Measurements from ENCODE around the gene ZFP91. TPM values are rescaled to one million over a fixed set of nuclear protein-coding genes. Genes with fewer than 3 reads are reported as not detected.

ZFP91 gene
- total RNA-seq, 5 donors from 2014 or later (not counting 1 experiment from before 2014, with no cell fraction given), result 32.2 to 41.7 (median 34.0) TPM

DNA sequence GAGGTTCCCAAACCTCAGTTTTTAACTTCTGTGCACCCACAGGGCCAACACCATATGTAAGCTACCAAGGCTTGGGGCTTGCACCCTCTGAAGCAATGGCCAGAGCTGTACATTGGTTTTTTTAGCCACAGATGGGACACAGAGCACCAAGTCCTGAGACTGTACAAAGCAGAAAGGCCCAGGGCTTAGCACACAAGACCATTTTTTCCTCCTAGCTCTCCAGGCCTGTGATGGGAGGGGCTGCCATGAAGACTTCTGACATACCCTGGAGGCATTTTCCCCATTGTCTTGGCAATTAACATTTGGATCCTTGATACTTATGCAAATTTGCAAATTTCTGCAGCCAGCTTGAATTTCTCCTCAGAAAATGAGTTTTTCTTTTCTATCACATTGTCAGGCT, 67.0 kb downstream of the ZFP91 start:
- peaks cover 4 to 11% (median 9%) of the 10 kb centered on the region in 3 donors for H3K9me3 Mint-ChIP-seq
- CTCF ChIA-PET, result interaction anchor here in 1 of 2 donors (1.1 kb wide), 1 partner anchor 79 kb away, joined by 3 read pairs; no protein-coding TSS in a partner anchor
- H3K36me3 Mint-ChIP-seq, result peaks cover 10% of the 10 kb centered on the region
- Histone ChIP-seq H3K4me3 (ENCODE audit: control insufficient read depth in 1 of 2, extremely low read depth in 1 of 2, low read length in 1 of 2) (no peak overlapping the region), H3K27me3 (replicated peaks in 1 of 2; ENCODE audit: control insufficient read depth in 2 of 2, extremely low read depth in 1 of 2, insufficient read depth in 2 of 2, low read length in 1 of 2) (no peaks in the 10 kb centered on the region), H3K27ac (ENCODE audit: low read length) (no peak overlapping the region), H3K4me1 (ENCODE audit: control insufficient read depth in 1 of 2, extremely low read depth in 1 of 2, insufficient read depth in 2 of 2, low read length in 2 of 2) (peaks cover 0 to 6% of the 10 kb centered on the region in 2 experiments), H3K9me3 (no peaks in the 10 kb centered on the region), H3K36me3 (ENCODE audit: control insufficient read depth in 2 of 2, extremely low read depth in 1 of 2, insufficient read depth in 1 of 2, low read length in 1 of 2) (no peaks in the 10 kb centered on the region)
- H3K27ac Mint-ChIP-seq, result no peak overlapping the region
- no peak overlapping the region for H3K4me3 Mint-ChIP-seq
- DNase-seq, result no peak
- no peak for ATAC-seq (replicated peaks in 1 of 4)
- H3K27me3 Mint-ChIP-seq, result no peaks in the 10 kb centered on the region
- POLR2A ChIA-PET, result no interaction called here
- H3K4me1 Mint-ChIP-seq, result peaks cover 8 to 13% (median 9%) of the 10 kb centered on the region in 3 donors

DNA sequence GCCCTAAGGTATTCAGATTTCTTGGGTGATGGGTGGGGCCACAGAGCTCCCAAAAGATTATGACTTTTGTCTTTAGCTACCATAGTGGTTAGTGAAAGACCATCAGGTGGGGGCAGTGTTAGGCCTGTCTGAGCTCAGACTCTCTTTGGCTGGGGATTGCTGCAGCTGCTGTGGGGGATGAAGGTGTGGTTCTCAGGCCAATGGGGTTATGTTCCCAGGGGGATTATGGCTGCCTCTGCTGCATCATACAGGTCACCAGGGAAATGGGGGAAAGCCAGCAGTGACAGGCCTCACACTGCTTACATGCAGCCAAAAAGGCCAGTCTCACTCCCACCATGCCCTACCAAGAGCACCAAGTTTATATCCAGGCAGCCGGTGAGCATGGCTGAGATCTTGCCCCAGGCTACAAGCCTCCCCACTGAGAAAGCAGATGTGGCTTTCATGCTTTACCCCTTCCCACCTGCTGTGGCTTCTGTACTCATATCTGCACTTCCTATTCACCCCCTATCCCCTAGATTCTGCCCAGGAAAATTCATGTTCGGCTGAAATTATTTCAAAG, 68.4 kb downstream of the ZFP91 start:
- ATAC-seq (replicated peaks in 1 of 4), result no peak
- no peak overlapping the region for H3K27ac ChIP-seq (ENCODE audit: low read length)
- Mint-ChIP-seq H3K27me3 (no peaks in the 10 kb centered on the region), H3K27ac (no peak overlapping the region), H3K9me3 (peaks cover 4 to 11% (median 9%) of the 10 kb centered on the region in 3 donors), H3K4me1 (peaks cover 0 to 2% (median 0%) of the 10 kb centered on the region in 3 donors), H3K4me3 (no peak overlapping the region), H3K36me3 (peaks cover 10% of the 10 kb centered on the region)
- CTCF ChIA-PET, result interaction anchor here in 1 of 2 donors (0.7 to 1.1 kb wide), 2 partner anchors 7 to 80 kb away, joined by 3 to 4 read pairs; no protein-coding TSS in a partner anchor
- H3K4me1 ChIP-seq (ENCODE audit: control insufficient read depth in 1 of 2, extremely low read depth in 1 of 2, insufficient read depth in 2 of 2, low read length in 2 of 2), result no peaks in the 10 kb centered on the region
- no peaks in the 10 kb centered on the region for H3K9me3 ChIP-seq
- DNase-seq, result no peak
- no peaks in the 10 kb centered on the region for H3K36me3 ChIP-seq (ENCODE audit: control insufficient read depth in 2 of 2, extremely low read depth in 1 of 2, insufficient read depth in 1 of 2, low read length in 1 of 2)
- POLR2A ChIA-PET, result no interaction called here
- H3K4me3 ChIP-seq (ENCODE audit: control insufficient read depth in 1 of 2, extremely low read depth in 1 of 2, low read length in 1 of 2), result no peak overlapping the region
- no peaks in the 10 kb centered on the region for H3K27me3 ChIP-seq (replicated peaks in 1 of 2; ENCODE audit: control insufficient read depth in 2 of 2, extremely low read depth in 1 of 2, insufficient read depth in 2 of 2, low read length in 1 of 2)
- WGBS (ENCODE audit: insufficient coverage), result 73% methylated on average over 1 of the region's 2 CpGs

DNA sequence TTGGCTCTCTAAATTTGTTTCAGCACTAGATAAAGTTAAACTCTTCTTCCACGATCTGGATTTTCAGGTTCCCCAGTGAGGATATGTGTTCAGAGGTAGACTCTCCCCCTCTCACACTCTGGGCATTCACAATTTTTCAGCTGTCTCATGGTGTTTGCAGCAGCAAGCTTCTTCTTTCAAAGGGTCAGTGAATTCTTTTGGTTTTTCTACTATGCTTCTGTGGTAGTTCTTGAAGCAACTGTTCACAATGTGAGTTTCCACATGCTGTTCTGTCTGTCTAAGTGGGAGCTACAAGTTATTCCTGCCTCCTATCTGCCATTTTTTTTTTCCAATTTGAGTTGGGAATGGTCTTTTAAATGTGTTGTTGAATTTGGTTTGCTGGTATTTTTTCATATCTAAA, 69.0 kb downstream of the ZFP91 start:
- WGBS (ENCODE audit: insufficient coverage), result no CpG with 5 or more reads among the region's 1 CpG
- Mint-ChIP-seq H3K4me3 (no peak overlapping the region), H3K4me1 (no peaks in the 10 kb centered on the region), H3K27me3 (peaks cover 0 to 4% of the 10 kb centered on the region in 2 donors), H3K9me3 (peaks cover 4 to 11% (median 9%) of the 10 kb centered on the region in 3 donors), H3K27ac (no peak overlapping the region), H3K36me3 (peaks cover 10% of the 10 kb centered on the region)
- Histone ChIP-seq H3K27me3 (replicated peaks in 1 of 2; ENCODE audit: control insufficient read depth in 2 of 2, extremely low read depth in 1 of 2, insufficient read depth in 2 of 2, low read length in 1 of 2) (no peaks in the 10 kb centered on the region), H3K4me3 (ENCODE audit: control insufficient read depth in 1 of 2, extremely low read depth in 1 of 2, low read length in 1 of 2) (no peak overlapping the region), H3K27ac (ENCODE audit: low read length) (no peak overlapping the region), H3K9me3 (no peaks in the 10 kb centered on the region), H3K36me3 (ENCODE audit: control insufficient read depth in 2 of 2, extremely low read depth in 1 of 2, insufficient read depth in 1 of 2, low read length in 1 of 2) (no peaks in the 10 kb centered on the region), H3K4me1 (ENCODE audit: control insufficient read depth in 1 of 2, extremely low read depth in 1 of 2, insufficient read depth in 2 of 2, low read length in 2 of 2) (no peaks in the 10 kb centered on the region)
- CTCF ChIA-PET, result interaction anchor here in 1 of 2 donors (0.7 kb wide), 1 partner anchor 8 kb away, joined by 4 read pairs; no protein-coding TSS in a partner anchor
- POLR2A ChIA-PET, result interaction anchor here in 1 of 2 donors (0.6 kb wide), 1 partner anchor 418 kb away, joined by 3 read pairs; no protein-coding TSS in a partner anchor
- ATAC-seq (replicated peaks in 1 of 4) (no peak), DNase-seq (no peak)

GRCh38 chr11:58649623-58650022, 70.8 kb downstream of the ZFP91 start:
- Histone ChIP-seq H3K27ac (ENCODE audit: low read length) (no peak overlapping the region), H3K36me3 (ENCODE audit: control insufficient read depth in 2 of 2, extremely low read depth in 1 of 2, insufficient read depth in 1 of 2, low read length in 1 of 2) (no peaks in the 10 kb centered on the region), H3K4me3 (ENCODE audit: control insufficient read depth in 1 of 2, extremely low read depth in 1 of 2, low read length in 1 of 2) (no peak overlapping the region), H3K9me3 (no peaks in the 10 kb centered on the region), H3K4me1 (ENCODE audit: control insufficient read depth in 1 of 2, extremely low read depth in 1 of 2, insufficient read depth in 2 of 2, low read length in 2 of 2) (peaks cover 0 to 3% of the 10 kb centered on the region in 2 experiments), H3K27me3 (replicated peaks in 1 of 2; ENCODE audit: control insufficient read depth in 2 of 2, extremely low read depth in 1 of 2, insufficient read depth in 2 of 2, low read length in 1 of 2) (no peaks in the 10 kb centered on the region)
- Mint-ChIP-seq H3K4me1 (peaks cover 4 to 9% (median 5%) of the 10 kb centered on the region in 3 donors), H3K36me3 (peaks cover 10% of the 10 kb centered on the region), H3K27me3 (peaks cover 0 to 4% of the 10 kb centered on the region in 2 donors), H3K9me3 (peaks cover under 1 to 11% (median 9%) of the 10 kb centered on the region in 3 donors), H3K4me3 (no peak overlapping the region), H3K27ac (no peak overlapping the region)
- ChIA-PET CTCF (interaction anchor here in 1 of 2 donors (0.7 kb wide), 1 partner anchor 128 kb away, joined by 3 read pairs; no protein-coding TSS in a partner anchor), POLR2A (no interaction called here)
- ATAC-seq (replicated peaks in 1 of 4), result no peak
- no peak for DNase-seq

DNA sequence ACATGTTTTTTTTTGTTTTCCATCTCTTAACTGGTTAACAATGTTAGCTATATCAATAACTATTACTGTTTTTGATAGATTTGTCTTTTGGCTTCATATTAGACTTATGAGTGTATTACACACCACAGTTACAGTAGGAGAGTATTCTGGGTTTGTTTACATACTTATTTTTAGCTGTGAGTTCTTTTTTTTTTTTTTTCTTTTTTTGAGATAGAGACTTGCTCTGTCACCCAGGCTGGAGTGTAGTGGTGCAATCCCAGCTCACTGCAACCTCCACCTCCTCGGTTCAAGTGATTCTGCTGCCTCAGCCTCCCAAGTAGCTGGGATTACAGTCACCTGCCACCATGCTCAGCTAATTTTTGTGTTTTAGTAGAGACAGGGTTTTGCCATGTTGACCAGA, 71.6 kb downstream of the ZFP91 start:
- H3K4me3 ChIP-seq (ENCODE audit: control insufficient read depth in 1 of 2, extremely low read depth in 1 of 2, low read length in 1 of 2), result no peak overlapping the region
- no peak overlapping the region for H3K27ac Mint-ChIP-seq
- ATAC-seq (replicated peaks in 1 of 4) (no peak), DNase-seq (no peak)
- H3K4me1 ChIP-seq (ENCODE audit: control insufficient read depth in 1 of 2, extremely low read depth in 1 of 2, insufficient read depth in 2 of 2, low read length in 2 of 2), result peaks cover 0 to 3% of the 10 kb centered on the region in 2 experiments
- WGBS (ENCODE audit: insufficient coverage), result no CpG with 5 or more reads among the region's 1 CpG
- H3K9me3 Mint-ChIP-seq, result peaks cover 0 to 11% (median 9%) of the 10 kb centered on the region in 3 donors
- no peaks in the 10 kb centered on the region for H3K27me3 ChIP-seq (replicated peaks in 1 of 2; ENCODE audit: control insufficient read depth in 2 of 2, extremely low read depth in 1 of 2, insufficient read depth in 2 of 2, low read length in 1 of 2)
- no peak overlapping the region for H3K4me3 Mint-ChIP-seq
- H3K4me1 Mint-ChIP-seq, result peaks cover 4 to 9% (median 5%) of the 10 kb centered on the region in 3 donors
- H3K36me3 ChIP-seq (ENCODE audit: control insufficient read depth in 2 of 2, extremely low read depth in 1 of 2, insufficient read depth in 1 of 2, low read length in 1 of 2), result no peaks in the 10 kb centered on the region
- H3K27me3 Mint-ChIP-seq, result peaks cover 0 to 4% of the 10 kb centered on the region in 2 donors
- H3K27ac ChIP-seq (ENCODE audit: low read length), result no peak overlapping the region
- POLR2A ChIA-PET, result interaction anchor here (0.6 to 0.7 kb wide), 2 partner anchors 114 to 133 kb away, joined by 4 read pairs; no protein-coding TSS in a partner anchor
- CTCF ChIA-PET, result interaction anchor here in 1 of 2 donors (0.7 kb wide), 2 partner anchors 63 to 127 kb away, joined by 3 to 5 read pairs; no protein-coding TSS in a partner anchor
- H3K36me3 Mint-ChIP-seq, result peaks cover 10% of the 10 kb centered on the region
- H3K9me3 ChIP-seq, result no peaks in the 10 kb centered on the region

DNA sequence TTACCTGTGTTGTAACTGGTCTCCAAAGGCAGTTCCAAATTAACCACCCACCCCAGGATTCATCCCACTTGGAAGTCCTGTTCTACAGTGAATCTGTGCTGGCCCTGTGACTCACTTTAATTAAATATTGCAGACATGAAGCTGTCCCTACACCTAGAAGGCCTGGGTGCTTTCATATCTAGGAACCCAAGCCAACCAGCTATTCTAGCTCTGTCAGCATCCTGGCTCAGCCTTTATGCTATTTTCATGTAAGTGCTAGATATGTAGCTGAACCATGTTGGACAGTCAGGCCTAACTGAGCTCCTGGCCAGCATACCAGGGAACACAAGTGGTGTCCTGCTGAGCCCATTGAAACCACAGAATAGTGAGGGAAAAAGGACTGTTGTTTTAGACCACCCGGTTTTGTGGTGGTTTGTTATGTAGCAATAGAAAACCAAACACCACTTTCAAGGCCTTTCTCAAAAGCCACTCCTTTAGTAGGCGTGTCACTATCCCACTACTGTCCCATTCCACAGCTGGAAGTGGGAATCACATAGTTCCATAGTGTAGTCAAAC, 73.9 kb downstream of the ZFP91 start:
- no peak for ATAC-seq (replicated peaks in 1 of 4)
- H3K4me3 Mint-ChIP-seq, result no peak overlapping the region
- POLR2A ChIA-PET, result no interaction called here
- peaks cover 0 to 4% of the 10 kb centered on the region in 2 donors for H3K27me3 Mint-ChIP-seq
- Histone ChIP-seq H3K4me1 (ENCODE audit: control insufficient read depth in 1 of 2, extremely low read depth in 1 of 2, insufficient read depth in 2 of 2, low read length in 2 of 2) (peaks cover 0 to 3% of the 10 kb centered on the region in 2 experiments), H3K9me3 (no peaks in the 10 kb centered on the region), H3K27ac (ENCODE audit: low read length) (no peak overlapping the region), H3K36me3 (ENCODE audit: control insufficient read depth in 2 of 2, extremely low read depth in 1 of 2, insufficient read depth in 1 of 2, low read length in 1 of 2) (no peaks in the 10 kb centered on the region), H3K4me3 (ENCODE audit: control insufficient read depth in 1 of 2, extremely low read depth in 1 of 2, low read length in 1 of 2) (no peak overlapping the region), H3K27me3 (replicated peaks in 1 of 2; ENCODE audit: control insufficient read depth in 2 of 2, extremely low read depth in 1 of 2, insufficient read depth in 2 of 2, low read length in 1 of 2) (no peaks in the 10 kb centered on the region)
- CTCF ChIA-PET, result interaction anchor here (0.6 to 4.4 kb wide), 7 partner anchors 11 to 483 kb away, joined by 3 to 47 read pairs (median 3); no protein-coding TSS in a partner anchor
- H3K9me3 Mint-ChIP-seq, result no peaks in the 10 kb centered on the region
- no peak overlapping the region for H3K27ac Mint-ChIP-seq
- DNase-seq, result no peak
- H3K4me1 Mint-ChIP-seq, result peaks cover 4 to 9% (median 5%) of the 10 kb centered on the region in 3 donors
- no peaks in the 10 kb centered on the region for H3K36me3 Mint-ChIP-seq
- WGBS (ENCODE audit: insufficient coverage), result no CpG with 5 or more reads among the region's 2 CpGs
